Measurements from ENCODE around the gene PDXP. TPM values are rescaled to one million over a fixed set of nuclear protein-coding genes. Genes with fewer than 3 reads are reported as not detected.

Gene PDXP
- total and polyA plus RNA-seq, 2 of the 13 experiments (the other 11 are each of a cell fraction or from before 2014, with no cell fraction given) = 58.2 to 70.6 TPM

- TF ChIP-seq ZNF362 (CRISPR knock-in tag; IDR thresholded peaks at IDR 0.05; ENCODE audit: borderline replicate concordance) (peak; percentile 64; the same call in 1 of the 2 replicates), GABPA (IDR thresholded peaks at IDR 0.05; ENCODE audit: low read depth, low read length) (no peak), GABPA (CRISPR knock-in tag; IDR thresholded peaks at IDR 0.05; ENCODE audit: low read depth) (0 out of 2 replicates have a peak, but pooled peaks have one; percentile 34), ZNF280D (CRISPR knock-in tag; IDR thresholded peaks at IDR 0.05) (no peak), NR0B2 (CRISPR knock-in tag; IDR thresholded peaks at IDR 0.05) (no peak), SNAI1 (CRISPR knock-in tag; IDR thresholded peaks at IDR 0.05; ENCODE audit: borderline replicate concordance) (peak; percentile 37; the same call in 1 of the 2 replicates), FOXC1 (CRISPR knock-in tag; IDR thresholded peaks at IDR 0.05; ENCODE audit: borderline replicate concordance) (0 out of 2 replicates have a peak, but pooled peaks have one; percentile 9), HNF4G (IDR thresholded peaks at IDR 0.05; ENCODE audit: borderline replicate concordance, low read depth, low read length) (0 out of 2 replicates have a peak, but pooled peaks have one; percentile 16), HNF4G (CRISPR knock-in tag; IDR thresholded peaks at IDR 0.05; ENCODE audit: borderline replicate concordance, low read depth) (no peak), ZNF18 (CRISPR knock-in tag; IDR thresholded peaks at IDR 0.05; ENCODE audit: insufficient replicate concordance) (peak; percentile 46), ZNF264 (CRISPR knock-in tag; IDR thresholded peaks at IDR 0.05) (0 out of 2 replicates have a peak, but pooled peaks have one; percentile 22), PREB (CRISPR knock-in tag; IDR thresholded peaks at IDR 0.05) (no peak), SALL1 (CRISPR knock-in tag; IDR thresholded peaks at IDR 0.05) (0 out of 2 replicates have a peak, but pooled peaks have one; percentile 6), HNF4A (CRISPR knock-in tag; IDR thresholded peaks at IDR 0.05) (peak; percentile 83), ZIK1 (CRISPR knock-in tag; IDR thresholded peaks at IDR 0.05; ENCODE audit: borderline replicate concordance, low read depth) (no peak), FOXA1 (IDR thresholded peaks at IDR 0.05) (no peak), FOXA1 (CRISPR knock-in tag; IDR thresholded peaks at IDR 0.05) (no peak), ZZZ3 (CRISPR knock-in tag; IDR thresholded peaks at IDR 0.05; ENCODE audit: borderline replicate concordance) (no peak), DBP (CRISPR knock-in tag; IDR thresholded peaks at IDR 0.05; ENCODE audit: not compliant biosample characterization) (no peak), NAIF1 (CRISPR knock-in tag; IDR thresholded peaks at IDR 0.05; ENCODE audit: borderline replicate concordance) (0 out of 2 replicates have a peak, but pooled peaks have one; percentile 1)
Measured at GRCh38 chr22:37684803-37685615, 26.5 kb downstream of the PDXP start (continued).

All from HepG2 (cell line).